Activated naive CD4-positive, alpha-beta T cell treated with anti-CD3 and anti-CD28 coated beads, Interleukin-2, amount 50 U/mL, for 24 hours (primary cell): Measurements from ENCODE around the gene PTH1R.
A peak's percentile ranks its signal among the peaks of the same experiment; 100 is the strongest.

Experiments
- H3K27ac Mint-ChIP-seq: one replicate; pipeline ENCODE4 v1.8.0; 2021; ENCODE audit warnings: mild to moderate bottlenecking, mixed read lengths
- H3K27me3 Mint-ChIP-seq: one replicate; pipeline ENCODE4 v1.8.0; 2021; ENCODE audit warnings: mixed read lengths
- H3K36me3 Mint-ChIP-seq: one replicate; pipeline ENCODE4 v1.8.0; 2021; ENCODE audit warnings: mixed read lengths
- H3K4me1 Mint-ChIP-seq: one replicate; pipeline ENCODE4 v1.8.0; 2021; ENCODE audit warnings: mixed read lengths
- H3K4me3 Mint-ChIP-seq: one replicate; pipeline ENCODE4 v1.8.0; 2021; ENCODE audit warnings: mild to moderate bottlenecking, mixed read lengths
- H3K9me3 Mint-ChIP-seq: one replicate; pipeline ENCODE4 v1.8.0; 2021; ENCODE audit warnings: mixed read lengths

The PTH1R gene

DNA sequence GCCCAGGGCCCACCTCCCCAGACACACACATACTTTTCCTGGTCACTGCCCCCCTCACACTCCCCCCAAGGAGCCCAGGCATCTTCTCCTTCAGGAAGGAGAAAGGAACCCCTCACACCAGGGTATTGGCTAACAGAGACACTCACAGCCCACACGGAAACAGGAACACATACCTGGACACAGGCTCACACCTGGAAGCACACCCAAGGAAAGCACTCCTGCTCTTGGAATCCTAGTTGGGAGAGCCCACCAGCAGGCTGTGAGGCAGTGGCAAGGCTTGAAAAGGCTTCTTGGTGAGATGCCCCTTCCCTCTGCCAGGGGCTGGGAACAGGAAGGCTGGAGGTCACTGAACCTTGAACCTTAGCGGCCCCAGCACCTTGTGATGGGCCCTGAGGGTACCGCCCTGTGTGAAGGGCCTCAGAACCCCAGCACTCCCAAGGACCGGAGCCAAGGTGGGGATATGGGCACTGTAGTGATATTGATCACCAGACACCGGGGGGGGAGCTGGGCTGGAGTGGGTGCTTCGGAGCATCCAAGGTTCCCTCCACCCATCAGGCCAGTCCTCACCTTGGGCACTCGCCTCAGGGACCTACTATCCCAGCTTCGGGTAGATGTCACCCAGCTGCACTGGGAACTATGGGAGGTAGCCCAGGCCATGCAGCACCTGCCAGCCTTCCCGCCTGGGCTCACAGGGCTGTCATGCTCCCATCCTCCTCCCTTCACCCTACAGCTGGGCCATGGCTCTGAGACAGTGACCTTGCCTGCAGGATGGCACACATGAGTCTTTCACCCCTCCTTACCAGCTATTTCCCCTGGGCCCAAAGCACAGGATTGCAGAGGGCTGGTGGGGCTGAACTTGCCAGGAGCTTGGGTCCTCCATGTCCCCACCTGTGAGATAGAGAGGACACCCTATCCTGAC lies 30.6 kb upstream of the PTH1R start:
- Mint-ChIP-seq H3K36me3 (no peaks in the 10 kb centered on the region), H3K27ac (no peak overlapping the region), H3K4me3 (peak overlapping the region; percentile 81), H3K4me1 (peaks cover 12% of the 10 kb centered on the region), H3K27me3 (no peaks in the 10 kb centered on the region), H3K9me3 (no peaks in the 10 kb centered on the region)

DNA sequence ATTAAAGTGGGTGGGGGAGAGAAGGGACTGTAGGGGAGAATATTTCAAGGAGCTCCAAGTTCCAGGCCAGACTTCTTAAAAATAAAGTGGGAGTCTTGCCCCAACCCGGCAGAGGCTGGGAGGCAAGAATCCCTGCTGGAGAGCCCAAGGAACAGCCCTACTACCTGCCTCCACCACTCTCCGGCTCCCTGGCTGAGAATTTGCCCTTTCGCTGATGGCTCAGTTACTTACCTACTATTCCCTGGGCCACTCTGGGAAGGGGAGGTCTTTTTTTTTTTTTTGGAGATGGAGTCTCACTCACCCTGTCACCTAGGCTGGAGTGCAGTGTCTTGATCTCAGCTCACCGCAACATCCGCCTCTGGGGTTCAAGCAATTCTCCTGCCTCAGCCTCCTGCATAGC lies 29.8 kb upstream of the PTH1R start:
- peaks cover 12% of the 10 kb centered on the region for H3K4me1 Mint-ChIP-seq
- no peak overlapping the region for H3K27ac Mint-ChIP-seq
- no peaks in the 10 kb centered on the region for H3K27me3 Mint-ChIP-seq
- no peaks in the 10 kb centered on the region for H3K9me3 Mint-ChIP-seq
- no peak overlapping the region for H3K4me3 Mint-ChIP-seq
- no peaks in the 10 kb centered on the region for H3K36me3 Mint-ChIP-seq

DNA sequence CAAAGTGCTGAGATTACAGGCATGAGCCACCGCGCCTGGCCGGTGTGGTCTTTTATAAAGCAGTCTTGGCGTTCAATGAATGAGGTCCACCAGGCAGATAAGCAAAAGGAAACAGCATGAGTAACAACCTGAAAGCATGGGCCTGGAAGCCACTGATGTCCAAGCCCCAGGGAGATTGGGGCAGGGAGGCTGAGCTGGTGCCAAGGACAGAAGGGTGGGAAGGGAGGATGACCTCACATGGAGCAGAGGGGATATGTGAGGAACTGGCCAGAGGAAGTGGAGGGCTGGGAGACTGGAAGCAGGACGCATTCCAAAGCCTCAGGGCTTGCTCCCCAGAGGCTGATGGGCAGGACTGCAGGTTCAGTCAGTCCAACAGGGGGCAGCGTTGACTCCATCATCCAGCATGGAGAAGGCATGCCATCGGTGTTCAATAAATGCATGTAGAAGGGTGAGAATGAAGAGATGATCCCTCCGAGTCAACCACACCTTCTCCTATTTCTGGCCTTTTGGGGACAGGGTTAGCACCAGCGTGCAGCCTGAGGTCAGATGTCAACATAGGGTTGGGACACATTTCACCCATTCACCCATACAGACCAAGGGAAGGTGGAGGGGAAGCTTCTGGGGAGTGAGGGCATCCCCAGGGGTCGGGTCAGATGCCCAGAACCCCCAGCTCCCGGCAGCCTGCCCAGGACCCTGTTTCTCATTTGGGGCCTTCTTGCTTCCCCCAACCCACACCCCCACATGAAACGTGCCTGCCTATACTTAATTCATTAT lies 29.1 kb upstream of the PTH1R start:
- Mint-ChIP-seq H3K27ac (no peak overlapping the region), H3K4me3 (no peak overlapping the region), H3K9me3 (no peaks in the 10 kb centered on the region), H3K36me3 (no peaks in the 10 kb centered on the region), H3K4me1 (peaks cover 12% of the 10 kb centered on the region), H3K27me3 (no peaks in the 10 kb centered on the region)

DNA sequence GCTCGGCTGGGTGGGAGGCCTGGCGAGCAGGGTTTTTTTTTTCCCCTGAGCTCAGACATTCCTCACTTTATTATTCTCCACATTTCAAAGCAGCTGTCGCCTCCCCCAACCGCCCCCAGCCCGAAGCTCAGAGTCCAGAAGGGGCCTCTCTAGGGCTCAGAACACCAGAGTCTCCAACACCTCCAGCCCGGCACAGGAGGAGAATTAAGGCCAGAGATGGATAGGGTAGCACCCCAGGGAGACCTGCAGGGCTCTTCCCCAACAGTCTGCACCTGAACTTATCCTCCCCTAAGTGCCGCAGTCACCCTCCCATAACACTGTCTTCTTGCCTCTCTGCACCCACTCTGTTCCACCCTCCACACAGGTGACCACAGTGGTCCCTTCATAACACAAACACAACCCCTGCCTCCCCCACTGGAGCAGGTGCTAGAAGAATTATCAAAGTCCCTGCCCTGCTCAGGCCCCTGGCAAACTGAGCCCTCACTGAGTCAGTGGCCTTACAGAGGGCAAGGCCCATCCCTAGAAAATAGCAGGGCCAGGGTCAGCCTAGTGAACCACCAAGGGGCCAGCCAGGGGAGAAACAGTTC lies 28.4 kb upstream of the PTH1R start:
- H3K36me3 Mint-ChIP-seq: no peaks in the 10 kb centered on the region
- no peaks in the 10 kb centered on the region for H3K9me3 Mint-ChIP-seq
- no peaks in the 10 kb centered on the region for H3K27me3 Mint-ChIP-seq
- H3K27ac Mint-ChIP-seq: peak overlapping the region; percentile 59
- peaks cover 12% of the 10 kb centered on the region for H3K4me1 Mint-ChIP-seq
- H3K4me3 Mint-ChIP-seq: no peak overlapping the region

DNA sequence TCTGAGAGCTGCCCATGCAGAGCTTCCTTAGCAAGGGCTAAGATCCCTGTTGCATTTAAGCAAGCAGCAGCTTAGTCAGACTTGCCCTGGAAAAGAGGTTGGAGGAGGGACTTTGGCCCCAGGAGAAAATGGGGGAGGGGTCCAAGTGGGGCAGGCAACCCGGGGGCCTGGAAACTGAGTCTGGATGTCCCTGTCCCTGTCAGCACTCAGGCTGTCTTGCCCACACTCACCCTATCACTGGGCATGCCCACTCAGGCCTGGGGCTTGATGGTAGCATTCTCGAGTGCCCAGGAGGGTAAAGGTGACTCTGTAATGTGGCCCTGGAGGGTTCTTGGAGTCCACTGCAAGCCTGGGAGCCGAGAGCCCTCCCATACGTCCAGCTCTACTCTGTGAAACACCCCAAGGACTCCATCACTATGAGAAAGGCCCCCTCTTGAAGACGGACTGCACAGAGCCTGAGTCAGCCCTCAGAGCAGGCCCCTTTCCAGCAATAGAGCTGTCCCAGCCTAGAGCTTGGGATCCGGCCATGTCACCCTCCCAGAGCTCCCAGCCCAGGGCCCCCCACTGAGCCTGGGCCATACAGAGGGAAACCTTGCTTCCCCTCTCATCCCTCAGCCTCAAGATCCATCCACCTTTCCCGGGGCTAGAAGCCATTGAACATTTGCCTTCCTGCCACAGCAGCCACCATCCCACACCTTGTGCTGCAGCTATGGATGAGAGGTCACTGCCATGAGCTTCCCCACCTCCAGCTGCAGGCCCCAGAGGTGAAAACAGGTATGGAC lies 27.6 kb upstream of the PTH1R start:
- no peak overlapping the region for H3K27ac Mint-ChIP-seq

DNA sequence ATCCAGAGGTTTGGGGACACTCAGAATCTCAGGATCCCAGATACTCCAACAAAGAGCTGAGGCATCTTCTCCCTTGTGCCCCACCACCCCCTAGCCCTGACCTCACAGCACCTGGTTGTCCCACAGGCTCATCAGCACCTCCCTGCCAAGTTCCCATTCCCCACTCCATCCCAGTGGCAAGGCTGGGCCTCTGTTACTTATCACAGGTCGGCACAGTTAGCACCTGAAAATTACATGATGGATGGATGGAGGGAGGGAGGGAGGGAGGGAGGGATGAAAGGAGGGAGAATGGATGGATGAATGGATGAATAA lies 27.1 kb upstream of the PTH1R start:
- H3K4me3 Mint-ChIP-seq: no peak overlapping the region
- H3K27ac Mint-ChIP-seq: no peak overlapping the region
- H3K9me3 Mint-ChIP-seq: no peaks in the 10 kb centered on the region
- H3K36me3 Mint-ChIP-seq: no peaks in the 10 kb centered on the region
- H3K27me3 Mint-ChIP-seq: no peaks in the 10 kb centered on the region
- H3K4me1 Mint-ChIP-seq: peaks cover 7% of the 10 kb centered on the region

More for the DNA sequence above, 27.6 kb upstream of the PTH1R start:
- no peaks in the 10 kb centered on the region for H3K36me3 Mint-ChIP-seq
- H3K4me1 Mint-ChIP-seq: peaks cover 12% of the 10 kb centered on the region
- no peaks in the 10 kb centered on the region for H3K9me3 Mint-ChIP-seq
- no peaks in the 10 kb centered on the region for H3K27me3 Mint-ChIP-seq
- H3K4me3 Mint-ChIP-seq: no peak overlapping the region

DNA sequence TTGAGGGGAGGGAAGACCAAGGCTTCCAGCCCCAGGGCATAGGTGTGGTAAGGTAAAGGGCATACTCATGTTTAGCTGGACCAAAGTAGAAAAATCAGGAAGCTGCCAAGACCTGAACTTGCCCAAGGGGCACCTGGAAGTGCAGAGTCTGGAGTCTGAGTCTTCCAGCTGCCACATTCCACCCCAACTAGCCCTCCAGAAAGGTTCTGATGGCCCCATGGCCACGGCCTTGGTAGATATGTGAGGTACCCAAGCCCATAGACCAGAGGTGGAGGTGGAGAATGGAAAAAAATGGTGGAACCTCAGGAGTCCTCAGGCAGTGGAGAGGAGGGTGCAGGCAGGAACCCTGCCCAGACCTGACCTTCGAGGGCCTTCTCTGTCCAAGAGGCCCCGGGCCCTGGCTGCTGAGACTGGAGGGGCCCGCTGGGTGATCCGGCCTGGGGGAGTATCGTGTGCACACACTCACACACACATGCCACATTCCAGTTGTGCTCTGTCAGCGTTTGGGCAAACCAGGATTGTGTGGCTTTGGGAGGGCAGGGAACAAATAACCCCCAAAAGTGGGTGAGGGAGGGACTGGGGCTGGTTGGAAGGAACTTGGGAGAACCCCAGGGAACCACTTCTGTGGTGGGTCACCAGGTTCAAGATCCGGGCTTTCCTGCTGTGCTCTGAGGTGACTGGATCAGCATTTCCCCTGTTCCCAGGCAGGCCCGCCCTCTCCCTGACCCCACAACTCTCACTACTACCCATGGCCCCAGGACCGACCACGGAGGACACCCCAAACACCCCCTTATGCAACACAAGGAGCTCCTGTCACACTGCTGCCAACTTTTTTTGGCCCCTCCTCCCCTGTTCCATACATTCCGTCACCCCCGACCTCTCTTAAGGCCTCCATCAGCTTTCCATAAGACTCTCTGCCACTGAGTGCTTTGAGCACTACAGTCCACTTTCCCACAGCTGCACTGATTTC lies 25.9 kb upstream of the PTH1R start:
- Mint-ChIP-seq H3K4me1 (peaks cover under 1% of the 10 kb centered on the region), H3K27me3 (peaks cover 2% of the 10 kb centered on the region), H3K36me3 (no peaks in the 10 kb centered on the region), H3K27ac (no peak overlapping the region), H3K4me3 (no peak overlapping the region), H3K9me3 (no peaks in the 10 kb centered on the region)

DNA sequence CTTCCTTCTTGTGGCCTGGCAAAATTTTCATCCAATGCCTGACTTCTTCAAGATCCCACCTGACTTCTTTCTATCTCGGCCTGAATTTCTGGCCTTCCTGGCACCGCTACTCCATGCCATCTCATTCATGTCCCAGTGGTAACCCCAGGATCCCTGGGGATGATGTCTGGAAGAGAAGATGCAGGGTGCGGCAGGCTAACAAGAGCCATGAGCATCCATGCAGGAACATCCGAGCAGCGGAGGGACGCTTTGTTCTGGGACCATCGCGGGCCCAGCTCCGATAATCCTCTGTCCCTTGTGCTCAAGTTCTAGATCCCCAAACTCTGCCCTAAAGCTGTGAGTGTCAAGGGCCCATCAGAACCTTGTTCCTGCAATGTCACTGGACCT lies 25.2 kb upstream of the PTH1R start:
- Mint-ChIP-seq H3K36me3 (no peaks in the 10 kb centered on the region), H3K9me3 (no peaks in the 10 kb centered on the region), H3K27ac (no peak overlapping the region), H3K27me3 (peaks cover 2% of the 10 kb centered on the region), H3K4me3 (no peak overlapping the region), H3K4me1 (no peaks in the 10 kb centered on the region)

DNA sequence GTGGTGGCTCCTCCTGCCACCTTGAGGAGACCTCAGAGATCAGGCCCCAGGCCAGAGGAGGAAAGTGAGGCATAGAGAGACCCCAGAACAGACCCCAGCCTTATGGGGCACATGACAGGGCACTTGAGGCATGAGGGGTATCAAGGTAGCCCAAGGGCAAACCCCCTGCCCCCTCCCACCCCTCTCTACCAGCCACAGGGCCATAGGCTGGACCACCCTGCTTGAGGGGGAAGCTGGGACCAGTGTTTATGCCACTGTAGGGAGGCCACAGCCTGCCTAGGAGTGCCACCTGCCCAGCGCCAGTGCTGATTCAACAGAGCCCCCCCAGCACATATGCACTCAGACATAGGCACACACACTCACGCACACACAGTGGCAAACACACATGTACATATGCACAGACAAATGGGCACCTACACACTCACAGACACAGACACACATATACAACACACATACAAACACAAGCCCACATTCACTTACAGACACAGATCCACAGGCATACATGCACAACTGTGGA lies 24.6 kb upstream of the PTH1R start:
- Mint-ChIP-seq H3K27ac (no peak overlapping the region), H3K9me3 (no peaks in the 10 kb centered on the region), H3K36me3 (no peaks in the 10 kb centered on the region), H3K27me3 (peaks cover 2% of the 10 kb centered on the region), H3K4me1 (no peaks in the 10 kb centered on the region), H3K4me3 (no peak overlapping the region)

DNA sequence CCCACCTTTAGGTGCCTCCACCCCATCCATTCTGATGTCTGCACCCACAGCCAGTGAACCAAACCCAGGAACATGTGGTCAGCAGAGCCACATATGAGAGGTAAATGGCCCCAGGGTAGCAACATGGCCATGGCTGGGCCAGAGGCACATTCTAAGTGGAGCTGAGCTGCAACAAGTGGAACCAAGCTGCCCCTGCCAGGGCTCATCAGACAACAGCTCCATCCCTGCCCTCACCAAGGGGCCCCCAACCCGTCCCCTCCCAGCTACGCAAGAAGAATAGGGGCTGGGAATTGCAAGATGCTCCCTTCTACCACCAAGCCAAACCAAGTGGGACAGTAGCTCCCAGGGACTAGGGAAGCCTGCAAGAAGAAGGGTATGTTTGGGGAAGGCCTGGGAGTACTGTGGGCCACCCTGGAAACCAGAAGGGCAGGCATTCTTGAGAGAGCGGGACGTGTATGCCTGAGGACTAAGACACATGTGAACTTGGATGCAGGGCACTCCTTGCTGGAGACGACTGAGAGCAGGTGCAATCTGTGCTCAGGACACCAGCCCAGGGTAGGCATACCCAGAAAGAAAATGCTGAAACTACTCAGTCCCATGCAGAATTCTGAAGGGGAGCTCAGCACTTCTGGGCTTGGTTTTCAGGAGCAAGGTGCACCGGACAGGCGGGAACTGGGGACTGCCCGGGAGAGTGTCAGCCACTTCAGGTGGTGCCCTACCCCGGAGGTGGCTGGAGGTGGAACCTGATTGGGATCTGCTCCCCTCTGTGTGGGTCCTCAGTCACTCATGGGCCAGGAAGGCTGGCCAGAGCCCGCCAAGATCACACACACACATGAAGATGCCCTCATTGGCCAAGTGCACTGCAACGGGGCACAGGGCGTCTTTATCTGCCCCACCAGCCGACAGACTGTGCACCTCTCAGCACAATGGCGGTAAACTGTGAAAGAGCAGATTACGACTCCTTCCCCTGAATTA lies 23.8 kb upstream of the PTH1R start:
- Mint-ChIP-seq H3K27me3 (peaks cover 2% of the 10 kb centered on the region), H3K4me1 (no peaks in the 10 kb centered on the region), H3K27ac (no peak overlapping the region), H3K9me3 (no peaks in the 10 kb centered on the region), H3K36me3 (no peaks in the 10 kb centered on the region), H3K4me3 (no peak overlapping the region)

DNA sequence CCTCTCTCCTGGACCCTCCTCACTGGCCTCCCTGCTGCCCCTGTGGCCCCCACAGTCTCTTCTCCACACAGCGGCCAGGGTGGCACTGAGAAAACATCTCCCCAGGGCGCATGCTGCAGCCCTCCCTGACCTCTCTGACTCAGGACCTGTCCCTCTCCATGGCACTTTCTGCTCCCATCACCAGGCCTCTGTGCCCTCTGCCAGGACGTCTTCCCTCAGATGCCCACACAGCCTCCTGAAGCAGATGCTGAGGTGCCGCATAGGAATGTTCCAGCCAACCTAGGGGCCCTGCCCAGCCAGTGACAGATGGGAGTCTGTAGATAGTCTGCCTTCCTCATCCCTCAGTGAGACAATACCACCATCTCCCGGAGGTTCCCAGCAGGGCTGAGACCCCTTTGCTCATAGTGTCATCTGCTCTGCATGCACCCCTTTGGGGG lies 22.9 kb upstream of the PTH1R start:
- Mint-ChIP-seq H3K4me3 (no peak overlapping the region), H3K9me3 (no peaks in the 10 kb centered on the region), H3K36me3 (no peaks in the 10 kb centered on the region), H3K27ac (no peak overlapping the region), H3K27me3 (peaks cover 2% of the 10 kb centered on the region), H3K4me1 (no peaks in the 10 kb centered on the region)

DNA sequence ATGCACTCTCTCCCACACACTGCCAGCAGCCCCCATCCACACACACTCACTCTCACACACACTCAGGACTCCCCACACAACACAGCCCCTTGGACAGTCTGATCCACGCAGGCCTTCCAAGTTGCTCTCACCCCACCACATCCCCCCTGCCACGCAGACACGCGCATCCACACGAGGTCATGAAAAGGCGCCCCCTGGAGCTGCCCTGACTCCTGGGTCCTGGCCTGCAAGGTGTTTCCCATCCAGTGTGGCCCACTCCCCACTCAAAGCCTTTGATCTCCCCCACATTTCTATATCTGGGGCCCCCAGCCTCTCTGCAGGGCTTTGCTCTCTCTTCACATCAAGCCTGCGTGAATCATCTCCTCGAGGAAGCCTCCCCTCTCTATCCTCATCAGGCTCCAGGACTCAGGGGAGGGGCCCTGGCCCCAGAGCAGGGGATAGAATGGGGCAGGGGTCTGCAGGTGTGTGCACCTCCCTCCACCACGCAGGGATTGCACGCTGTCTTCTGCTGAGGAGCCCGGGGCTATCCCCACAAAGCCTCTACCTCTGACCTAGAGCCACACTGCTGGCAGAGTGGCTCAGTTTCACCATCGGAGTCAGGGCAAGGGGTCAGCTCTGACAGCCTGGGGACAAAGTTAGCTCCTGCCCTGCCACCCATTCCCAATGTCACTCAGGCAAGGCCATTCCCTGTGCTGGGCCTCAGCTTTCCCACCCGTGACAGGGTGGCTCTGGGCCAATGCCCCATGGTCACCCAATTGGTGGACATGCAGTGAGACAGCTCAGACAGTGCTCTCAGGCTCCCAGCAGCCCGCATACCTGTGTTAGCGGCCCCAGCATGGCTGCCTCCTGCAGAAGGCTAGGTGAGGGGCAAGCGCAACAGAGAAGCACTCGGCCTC lies 20.7 kb upstream of the PTH1R start:
- H3K27ac Mint-ChIP-seq: no peak overlapping the region

More for the DNA sequence above, 20.7 kb upstream of the PTH1R start:
- Mint-ChIP-seq H3K27me3 (peaks cover 2% of the 10 kb centered on the region), H3K4me3 (no peak overlapping the region), H3K9me3 (no peaks in the 10 kb centered on the region), H3K36me3 (no peaks in the 10 kb centered on the region), H3K4me1 (no peaks in the 10 kb centered on the region)
